A673 (cell line): Measurements from ENCODE around the gene CHRD. TPM values are rescaled to one million over a fixed set of nuclear protein-coding genes. Genes with fewer than 3 reads are reported as not detected.

ENCODE experiments used
- BruUV-seq: library from RNA; stranded (reverse); fragments of 400-500 nt; replicated peaks from 2 replicates; lab custom pipeline; 2021; lab: Mats Ljungman, UMichigan
- CTCF ChIA-PET: fragments of 300-600 bp; sonication (Branson Sonifier 250); formaldehyde crosslinking; loops from one replicate; lab custom pipeline; 2022; ENCODE audit warnings: antibody characterized with exemption; lab: Charles Lee
- POLR2A ChIA-PET: fragments of 300-600 bp; sonication (Branson Sonifier 250); formaldehyde crosslinking; loops from one replicate; lab custom pipeline; 2022; ENCODE audit warnings: antibody characterized with exemption; ENCODE audit not compliant: low non-redundant PET; lab: Charles Lee
- DNase-seq: peaks from one replicate; pipeline ENCODE4 v3.0.0-alpha.2; 2015; ENCODE audit warnings: low spot score
- H3K27ac ChIP-seq: fragments of 200-600 bp; sonication (generic); 2 replicates; pipeline ENCODE4 v1.5.1; 2016; ENCODE audit warnings: mixed run types, low read depth, mild to moderate bottlenecking, mixed read lengths, antibody characterized with exemption, low read length; ENCODE audit not compliant: poor library complexity, severe bottlenecking
- H3K27me3 ChIP-seq: fragments of 200-600 bp; sonication (generic); replicated peaks from 2 replicates; pipeline ENCODE4 v1.6.1; 2017; ENCODE audit warnings: mixed run types, low read depth, mild to moderate bottlenecking, mixed read lengths, antibody characterized with exemption, low read length; ENCODE audit not compliant: insufficient read depth, poor library complexity
- H3K36me3 ChIP-seq: fragments of 200-600 bp; sonication (generic); 2 replicates; pipeline ENCODE4 v1.6.1; 2016; ENCODE audit warnings: mixed run types, mild to moderate bottlenecking, mixed read lengths, antibody characterized with exemption, low read length; ENCODE audit not compliant: insufficient read depth, poor library complexity, severe bottlenecking
- H3K4me1 ChIP-seq: fragments of 200-600 bp; sonication (generic); 2 replicates; pipeline ENCODE4 v1.6.1; 2017; ENCODE audit warnings: mixed run types, mild to moderate bottlenecking, mixed read lengths, antibody characterized with exemption, low read length; ENCODE audit not compliant: insufficient read depth, poor library complexity, severe bottlenecking
- H3K4me3 ChIP-seq: fragments of 200-600 bp; sonication (generic); 2 replicates; pipeline ENCODE4 v1.5.1; 2016; ENCODE audit warnings: low read depth, mixed run types, mild to moderate bottlenecking, mixed read lengths, low read length; ENCODE audit not compliant: poor library complexity, severe bottlenecking
- H3K9me3 ChIP-seq: fragments of 200-600 bp; sonication (generic); 2 replicates; pipeline ENCODE4 v1.6.1; 2016; ENCODE audit warnings: mixed run types, low read depth, mild to moderate bottlenecking, mixed read lengths, antibody characterized with exemption, low read length; ENCODE audit not compliant: poor library complexity, severe bottlenecking
- CTCF ChIP-seq: fragments of 300-800, 200-600 bp; sonication (generic); conservative IDR thresholded peaks from 2 replicates; pipeline ENCODE4 v1.5.1; 2017; ENCODE audit warnings: low read depth, mild to moderate bottlenecking, antibody characterized with exemption, low read length, moderate library complexity, mixed read lengths
- EZH2 ChIP-seq: fragments of 200-600 bp; sonication (generic); IDR thresholded peaks from 2 replicates; pipeline ENCODE4 v1.6.1; 2017; ENCODE audit warnings: borderline replicate concordance, low read depth, mild to moderate bottlenecking, mixed read lengths, antibody characterized with exemption, low read length; ENCODE audit not compliant: poor library complexity, severe bottlenecking
- intact Hi-C: fragments of 100-400 bp; cut with micrococcal nuclease; formaldehyde crosslinking; loops from one replicate; pipeline ENCODE4 v1.10.0; 2022; ENCODE audit not compliant: unreplicated experiment
- total RNA-seq: library from RNA; stranded (reverse); gene quantifications from 2 replicates; pipeline ENCODE4 v1.2.3, GENCODE V29; 2021

CHRD gene
- total RNA-seq, 1 experiment from 2014 or later, result 0.06 TPM

DNA sequence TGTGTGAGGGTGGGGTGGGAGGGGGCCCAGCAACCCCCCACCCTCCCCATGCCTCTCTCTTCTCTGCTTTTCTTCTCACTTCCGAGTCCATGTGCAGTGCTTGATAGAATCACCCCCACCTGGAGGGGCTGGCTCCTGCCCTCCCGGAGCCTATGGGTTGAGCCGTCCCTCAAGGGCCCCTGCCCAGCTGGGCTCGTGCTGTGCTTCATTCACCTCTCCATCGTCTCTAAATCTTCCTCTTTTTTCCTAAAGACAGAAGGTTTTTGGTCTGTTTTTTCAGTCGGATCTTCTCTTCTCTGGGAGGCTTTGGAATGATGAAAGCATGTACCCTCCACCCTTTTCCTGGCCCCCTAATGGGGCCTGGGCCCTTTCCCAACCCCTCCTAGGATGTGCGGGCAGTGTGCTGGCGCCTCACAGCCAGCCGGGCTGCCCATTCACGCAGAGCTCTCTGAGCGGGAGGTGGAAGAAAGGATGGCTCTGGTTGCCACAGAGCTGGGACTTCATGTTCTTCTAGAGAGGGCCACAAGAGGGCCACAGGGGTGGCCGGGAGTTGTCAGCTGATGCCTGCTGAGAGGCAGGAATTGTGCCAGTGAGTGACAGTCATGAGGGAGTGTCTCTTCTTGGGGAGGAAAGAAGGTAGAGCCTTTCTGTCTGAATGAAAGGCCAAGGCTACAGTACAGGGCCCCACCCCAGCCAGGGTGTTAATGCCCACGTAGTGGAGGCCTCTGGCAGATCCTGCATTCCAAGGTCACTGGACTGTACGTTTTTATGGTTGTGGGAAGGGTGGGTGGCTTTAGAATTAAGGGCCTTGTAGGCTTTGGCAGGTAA lies 34.3 kb upstream of the CHRD start:
- intact Hi-C loops, result no loop called here
- POLR2A ChIA-PET, result no interaction called here
- peak; percentile 90 for DNase-seq

GRCh38 chr3:184346480-184347190 lies 33.2 kb upstream of the CHRD start:
- Histone ChIP-seq H3K9me3 (no peaks in the 10 kb centered on the region), H3K36me3 (peaks cover 5% of the 10 kb centered on the region), H3K4me3 (no peak overlapping the region), H3K4me1 (peaks cover 26% of the 10 kb centered on the region), H3K27me3 (no peaks in the 10 kb centered on the region), H3K27ac (peak overlapping the region; percentile 74)
- no TSS peak for BruUV-seq
- TF ChIP-seq CTCF (no peak), EZH2 (no peak)
- CTCF ChIA-PET, result no interaction called here
- POLR2A ChIA-PET, result interaction anchor here (0.5 kb wide), 1 partner anchor 414 kb away, joined by 3 read pairs; no protein-coding TSS in a partner anchor
- DNase-seq, result no peak
- intact Hi-C loops, result no loop called here

More for the DNA sequence above, 34.3 kb upstream of the CHRD start:
- Histone ChIP-seq H3K36me3 (peaks cover 5% of the 10 kb centered on the region), H3K9me3 (no peaks in the 10 kb centered on the region), H3K27ac (no peak overlapping the region), H3K27me3 (no peaks in the 10 kb centered on the region), H3K4me1 (peaks cover 26% of the 10 kb centered on the region), H3K4me3 (no peak overlapping the region)
- CTCF ChIA-PET, result interaction anchor here (0.6 kb wide), 1 partner anchor 35 kb away, joined by 3 read pairs; no protein-coding TSS in a partner anchor
- no peak for TF ChIP-seq EZH2
- peak; percentile 61 for TF ChIP-seq CTCF
- no TSS peak for BruUV-seq

DNA sequence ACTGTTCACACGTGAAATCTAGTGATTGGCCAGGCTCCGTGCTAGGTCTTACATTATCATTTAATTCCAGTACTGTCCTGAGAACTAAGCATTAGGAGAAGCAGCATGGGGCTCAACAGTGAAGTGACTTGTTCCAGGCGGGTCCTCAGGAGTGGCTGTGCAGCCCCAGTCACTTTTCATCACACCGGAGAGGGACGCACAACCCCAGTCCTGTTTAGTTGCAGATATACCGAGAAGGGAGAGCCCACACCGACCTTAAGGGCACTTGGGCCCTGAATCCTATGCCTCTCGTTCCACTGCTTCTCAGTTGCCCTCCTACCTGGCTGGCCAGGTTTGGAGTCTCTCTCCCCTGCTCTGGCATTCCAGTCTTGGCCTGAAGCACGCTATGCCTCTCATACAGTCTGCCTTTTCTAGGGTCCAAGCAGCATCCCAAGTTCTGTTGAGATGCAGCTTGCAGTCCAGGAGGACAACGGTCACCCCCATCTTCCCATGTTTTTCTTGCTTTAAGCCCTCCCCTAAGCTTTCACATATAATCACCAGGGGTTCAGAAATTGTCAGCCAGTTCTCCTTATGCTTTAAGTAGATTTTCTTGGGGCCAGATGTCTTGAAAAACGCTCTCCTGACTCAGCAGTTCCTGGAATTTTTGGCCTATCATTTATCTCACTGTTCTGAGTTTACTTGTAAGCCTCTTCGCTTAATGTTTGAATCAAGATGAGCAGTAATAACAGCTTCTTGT lies 32.4 kb upstream of the CHRD start:
- POLR2A ChIA-PET, result no interaction called here

More for the DNA sequence above, 32.4 kb upstream of the CHRD start:
- intact Hi-C loops, result no loop called here
- peak; percentile 39 for DNase-seq
- CTCF ChIA-PET, result no interaction called here
- TF ChIP-seq EZH2, result no peak
- TF ChIP-seq CTCF, result no peak
- Histone ChIP-seq H3K36me3 (peaks cover 10% of the 10 kb centered on the region), H3K27me3 (no peaks in the 10 kb centered on the region), H3K9me3 (no peaks in the 10 kb centered on the region), H3K4me1 (peaks cover 26% of the 10 kb centered on the region), H3K27ac (peak overlapping the region; percentile 74), H3K4me3 (no peak overlapping the region)
- no TSS peak for BruUV-seq
